Fibroblast of upper back skin (primary cell): Measurements from ENCODE around the gene LIPC.

ENCODE experiments used
- DNase-seq: peaks from one replicate; pipeline ENCODE4 v3.0.0-alpha.2; 2013

The LIPC gene

GRCh38 chr15:58431221-58432149 lies at the start of gene LIPC:
LIPC (plus strand) TSS chr15:58431991; CDS start chr15:58432033, 42 bp downstream.
- DNase-seq, result no peak

GRCh38 chr15:58383876-58384275 lies 47.9 kb upstream of the LIPC start:
- no peak for DNase-seq

DNA sequence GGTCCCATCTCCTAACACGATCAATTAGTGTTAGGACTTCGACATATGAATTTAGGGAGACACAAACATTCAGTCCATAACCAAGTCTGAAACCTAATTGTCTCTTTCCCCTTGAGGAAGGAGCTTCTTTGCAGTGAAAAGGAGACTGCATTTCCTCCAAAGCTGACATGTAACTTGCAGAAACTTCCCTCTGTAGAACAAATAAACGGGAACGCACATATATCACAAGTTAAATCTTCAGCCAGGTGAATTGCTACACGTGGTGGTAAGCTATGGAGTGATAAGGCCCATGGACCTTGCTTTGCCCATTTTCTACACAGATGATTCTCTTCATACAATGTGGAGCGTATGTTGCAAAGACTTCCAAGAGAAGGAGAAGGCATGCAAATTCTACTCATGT lies 47.1 kb upstream of the LIPC start:
- DNase-seq, result no peak

DNA sequence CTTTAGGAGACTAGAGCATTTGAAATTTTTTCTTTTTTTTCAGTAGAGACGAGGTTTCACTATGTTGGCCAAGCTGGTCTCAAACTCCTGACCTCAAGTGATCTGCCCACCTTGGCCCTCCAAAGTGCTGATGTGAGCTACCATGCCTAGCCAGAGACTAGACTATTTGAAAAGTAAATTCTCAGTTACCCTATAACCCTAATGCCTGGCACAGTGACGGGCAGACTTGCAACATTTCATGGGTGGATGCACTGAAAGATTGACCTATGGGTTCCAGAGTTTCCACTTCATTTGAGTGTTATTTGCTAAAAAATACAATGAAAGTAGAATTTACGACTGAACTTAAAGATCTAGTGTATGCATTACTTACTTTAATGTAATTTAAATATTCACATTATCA lies 45.7 kb upstream of the LIPC start:
- DNase-seq, result no peak

GRCh38 chr15:58386641-58387040 lies 45.1 kb upstream of the LIPC start:
- DNase-seq, result no peak

DNA sequence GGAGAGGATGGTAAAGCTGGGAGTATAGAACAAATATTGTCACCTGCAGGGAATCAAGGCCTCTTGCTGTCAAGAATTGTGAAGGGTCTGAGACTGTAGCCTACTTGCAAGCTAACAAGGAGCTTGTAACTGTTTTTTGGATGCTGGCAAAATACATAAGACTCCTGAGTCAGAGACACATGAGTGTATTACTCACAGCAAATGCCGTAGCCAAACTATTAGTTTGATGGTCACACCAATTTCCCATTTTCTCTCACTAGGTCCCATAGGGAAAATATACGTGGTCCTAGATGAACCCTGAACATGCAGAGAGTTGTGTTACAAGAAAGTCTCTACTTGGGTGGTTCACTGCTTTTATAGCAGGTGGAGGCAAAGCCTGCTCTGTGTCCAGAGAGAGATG lies 44.7 kb upstream of the LIPC start:
- peak; percentile 70 for DNase-seq

DNA sequence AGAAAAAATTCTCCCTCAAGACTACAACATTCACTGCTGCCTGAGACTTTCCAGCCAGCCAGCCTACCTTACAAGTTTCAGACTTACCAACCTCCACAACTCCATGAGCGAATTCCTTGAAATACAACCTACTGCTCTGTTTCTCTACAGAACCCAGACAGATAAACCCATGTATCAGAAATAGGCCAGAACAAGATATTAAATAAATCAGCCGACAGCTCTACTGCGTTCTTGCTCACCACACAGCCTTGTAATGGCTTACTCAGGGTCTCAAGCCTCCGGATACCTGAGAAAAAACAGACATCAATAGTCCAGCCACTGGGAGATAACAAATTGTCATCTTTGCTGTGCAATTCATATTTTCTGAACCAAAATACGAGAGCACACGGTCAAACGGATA lies 43.6 kb upstream of the LIPC start:
- DNase-seq, result no peak

- no peak for DNase-seq
Observed at GRCh38 chr15:58390118-58390517, 41.7 kb upstream of the LIPC start.

- no peak for DNase-seq
Observed at GRCh38 chr15:58390655-58391054, 41.1 kb upstream of the LIPC start.

- DNase-seq, result no peak
Observed at GRCh38 chr15:58391088-58391487, 40.7 kb upstream of the LIPC start.

DNA sequence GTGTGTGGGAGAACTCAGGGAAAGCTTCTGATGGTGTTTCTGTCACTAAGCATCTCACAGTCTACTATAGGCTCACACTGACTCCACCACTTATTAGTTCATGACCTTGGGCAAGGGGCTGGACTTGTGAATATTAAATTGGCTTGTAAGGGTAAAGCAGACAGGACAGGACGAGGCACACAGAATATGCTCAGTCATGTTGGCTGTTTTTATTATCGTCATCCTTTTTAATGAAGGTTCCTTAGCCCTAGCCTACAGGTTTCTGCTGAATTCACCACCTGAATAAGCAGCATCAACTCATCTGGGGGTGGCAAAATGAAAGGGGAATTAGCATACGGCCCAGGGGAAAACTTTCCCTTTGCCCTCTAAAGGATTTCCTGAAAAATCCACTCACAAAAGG lies 39.6 kb upstream of the LIPC start:
- DNase-seq, result no peak

- DNase-seq, result peak; percentile 60
Observed at GRCh38 chr15:58392611-58393161, 39.1 kb upstream of the LIPC start.

- peak; percentile 52 for DNase-seq
Observed at GRCh38 chr15:58393241-58393662, 38.5 kb upstream of the LIPC start.

GRCh38 chr15:58396181-58396580 lies 35.6 kb upstream of the LIPC start:
- DNase-seq, result peak; percentile 97

DNA sequence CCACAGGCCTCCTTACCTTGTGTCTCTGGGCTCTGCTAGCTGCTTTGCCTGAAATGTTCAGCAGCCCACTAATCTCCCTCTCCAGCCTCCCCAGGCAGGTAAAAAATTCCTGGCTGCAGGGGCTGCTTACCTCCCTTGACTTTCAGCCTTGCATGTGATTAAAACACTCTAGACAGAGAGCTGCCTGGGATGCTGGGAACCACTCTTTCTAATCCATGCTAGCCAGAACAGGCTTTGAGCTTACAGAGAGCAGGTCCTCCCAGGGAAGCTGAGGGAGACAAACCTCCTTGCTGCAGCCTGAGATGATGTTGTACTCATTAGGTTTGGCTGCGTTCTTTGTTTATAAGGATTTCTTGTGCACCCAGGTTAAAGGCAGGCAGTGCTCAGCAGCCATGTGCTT lies 33.7 kb upstream of the LIPC start:
- no peak for DNase-seq

DNA sequence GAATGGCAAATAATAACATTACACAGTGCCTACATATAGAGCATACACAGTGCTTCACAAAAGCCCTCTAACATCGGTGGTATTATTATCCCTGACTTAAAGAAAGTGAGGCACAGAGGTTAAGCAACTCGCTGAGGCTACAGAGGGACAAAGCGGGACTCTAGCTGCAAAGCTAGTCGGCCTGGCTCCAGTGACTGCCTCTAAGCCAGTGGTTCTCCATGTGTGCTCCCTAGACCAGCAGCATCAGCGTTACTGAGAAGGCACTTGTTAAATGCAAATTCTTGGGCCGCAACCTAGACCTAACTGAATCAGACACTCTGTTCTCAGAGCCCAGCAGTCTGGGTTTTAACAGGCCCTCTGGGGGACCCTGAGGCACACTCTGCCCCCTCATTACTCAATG lies 33.1 kb upstream of the LIPC start:
- DNase-seq, result no peak

DNA sequence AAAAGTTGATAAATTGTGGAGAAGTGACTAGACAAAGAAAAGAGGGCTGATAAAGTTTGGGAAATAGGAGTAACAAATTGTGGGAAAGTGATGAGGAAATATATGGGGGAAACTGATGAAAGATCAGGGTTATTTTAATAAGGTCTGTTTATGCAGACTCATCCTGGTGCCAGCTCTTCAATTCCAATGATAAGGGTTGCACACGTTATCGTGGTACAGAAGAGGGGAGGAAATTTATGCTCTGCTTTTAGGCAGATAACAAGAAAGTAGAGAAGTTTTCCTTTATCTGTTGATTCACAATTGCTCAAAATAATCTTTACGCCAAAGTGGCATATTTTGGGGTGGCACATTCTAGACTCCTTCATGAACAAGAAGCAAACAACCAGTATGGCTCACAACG lies 32.1 kb upstream of the LIPC start:
- DNase-seq, result no peak

DNA sequence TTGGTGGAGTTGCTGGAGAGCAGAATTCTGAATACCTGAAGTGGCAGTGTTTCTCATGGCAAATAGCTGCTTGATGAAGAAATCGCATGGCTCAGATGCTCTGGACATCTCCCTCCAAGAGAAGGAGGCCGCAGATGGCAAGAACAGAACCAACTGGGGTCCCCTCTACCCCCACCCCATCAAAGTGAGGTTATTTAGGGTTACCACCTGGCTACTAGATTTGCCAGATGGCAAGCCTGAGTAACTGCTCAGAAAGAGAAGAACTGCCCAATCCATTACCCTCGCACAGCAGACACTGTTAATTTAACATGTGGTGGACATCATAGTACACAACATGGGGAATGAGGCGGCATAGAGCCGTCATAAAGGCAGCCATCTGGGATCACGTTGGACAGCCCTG lies 30.5 kb upstream of the LIPC start:
- DNase-seq, result no peak

DNA sequence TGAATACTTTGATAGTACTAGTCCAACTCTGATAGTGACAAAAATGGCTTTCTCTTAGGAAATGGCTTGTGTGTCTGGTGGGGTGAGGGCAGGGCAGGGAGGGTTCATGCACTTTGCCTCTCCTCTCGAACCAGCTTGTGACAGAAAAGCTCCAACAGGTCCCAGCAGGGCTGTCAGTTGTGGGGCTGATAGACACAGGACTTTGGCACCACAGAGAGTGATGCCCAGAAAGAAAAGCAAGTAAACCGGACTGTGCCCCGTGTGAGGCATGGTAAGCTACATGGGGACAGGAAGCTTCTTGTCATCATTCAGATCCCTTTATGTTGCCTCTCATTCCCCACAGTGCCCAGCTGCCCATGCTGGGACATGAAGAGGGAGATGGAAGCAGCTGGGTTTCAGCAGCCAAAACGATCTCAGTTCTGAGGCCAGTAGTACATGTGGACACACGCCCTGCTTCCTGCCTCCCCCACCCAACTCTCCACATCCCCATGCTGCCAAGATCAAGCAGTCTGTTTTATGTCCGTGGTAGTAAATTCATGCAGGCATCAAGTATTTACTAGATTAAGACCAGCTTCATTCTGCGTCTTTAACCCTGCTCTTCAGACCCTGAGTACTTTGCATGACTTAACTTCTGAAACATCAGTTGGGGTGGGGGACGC lies 29.7 kb upstream of the LIPC start:
- DNase-seq, result no peak

- DNase-seq, result no peak
Observed at GRCh38 chr15:58403581-58403980, 28.2 kb upstream of the LIPC start.

DNA sequence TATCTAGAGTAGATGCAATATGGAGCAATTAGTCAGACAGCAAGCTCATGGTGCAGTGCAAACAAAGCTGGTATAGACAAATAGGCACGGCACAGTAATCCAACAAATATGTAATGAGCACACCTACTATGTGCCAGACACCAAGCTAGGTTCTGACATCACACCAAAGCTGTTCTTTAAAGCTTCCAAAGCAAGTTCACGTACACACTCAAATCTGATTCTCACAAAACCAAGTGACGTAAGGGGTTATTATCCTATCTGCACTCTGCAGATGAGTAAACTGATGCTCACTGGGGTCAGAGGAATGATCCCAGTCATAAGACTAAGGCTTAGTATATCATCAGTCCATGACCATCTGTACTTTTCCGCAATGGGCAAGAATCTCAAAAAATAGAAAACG lies 27.8 kb upstream of the LIPC start:
- DNase-seq, result no peak

- DNase-seq, result no peak
Observed at GRCh38 chr15:58404722-58405121, 27.1 kb upstream of the LIPC start.

- no peak for DNase-seq
Observed at GRCh38 chr15:58405865-58406264, 25.9 kb upstream of the LIPC start.

- DNase-seq, result no peak
Observed at GRCh38 chr15:58406811-58407210, 25.0 kb upstream of the LIPC start.
